ENCODE data around the gene ADCY10.

DNA sequence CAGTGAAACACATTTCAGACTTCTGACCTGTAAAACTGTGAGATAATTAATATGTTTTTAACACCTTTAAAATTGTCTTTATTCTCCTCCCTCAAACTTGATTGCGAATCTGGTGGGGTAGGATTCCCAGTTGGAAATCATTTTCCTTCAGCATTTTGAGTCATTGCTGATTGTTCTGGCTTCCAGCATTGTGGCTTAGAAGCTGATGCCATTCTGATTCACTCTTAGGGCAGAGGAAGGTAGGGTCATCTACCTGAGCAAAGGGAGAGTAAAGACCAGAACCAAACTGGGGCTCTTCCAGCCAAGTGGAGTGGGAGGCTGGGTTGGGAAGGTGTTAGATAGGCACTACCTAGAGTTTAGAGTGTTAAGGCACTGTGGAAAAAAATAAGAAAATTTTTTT lies 131.0 kb downstream of the ADCY10 start:
- no peak for TF ChIP-seq CTCF (IDR thresholded peaks at IDR 0.05)
- no peak for TF ChIP-seq EZH2 (IDR thresholded peaks at IDR 0.05)
- no peak for TF ChIP-seq EZH2phosphoT487 (IDR thresholded peaks at IDR 0.05)
